HL-60 (cell line): Measurements from ENCODE around the gene GPS1.

Experiments used
- CTCF ChIP-seq: IDR thresholded peaks from one replicate; pipeline ENCODE4 v1.5.1; 2011; ENCODE audit warnings: low read length, control low read depth, inconsistent platforms; ENCODE audit not compliant: insufficient read depth
- POLR2AphosphoS5 ChIP-seq: IDR thresholded peaks from 2 replicates; pipeline ENCODE4 v1.6.1; 2012; ENCODE audit warnings: low read depth
- REST ChIP-seq: IDR thresholded peaks from 2 replicates; pipeline ENCODE4 v1.6.1; 2012; ENCODE audit warnings: low read depth; ENCODE audit not compliant: insufficient replicate concordance
- SPI1 ChIP-seq: IDR thresholded peaks from 2 replicates; pipeline ENCODE4 v1.6.1; 2012; ENCODE audit warnings: low read depth, mild to moderate bottlenecking, borderline replicate concordance

- TF ChIP-seq CTCF (no peak), REST (no peak), POLR2AphosphoS5 (no peak), SPI1 (no peak)
These were observed 40.4 kb downstream of the GPS1 start for GRCh38 chr17:82092094-82092586.
